Psoas muscle (tissue), 8 donors: ENCODE results near the gene NEBL. TPM values are rescaled to one million over a fixed set of nuclear protein-coding genes. Genes with fewer than 3 reads are reported as not detected.

Experiments used
- ATAC-seq, 4 donors: fragments of 200-7000 bp; cut with Tn5 transposase; one replicate each; pipeline ENCODE4 v1.9.1; 2020; ENCODE audit warnings: moderate library complexity in 3 of 4, mild to moderate bottlenecking in 2 of 4
- DNase-seq, 2 donors: peaks; one replicate each; pipeline ENCODE4 v3.0.0-alpha.2; 2020
- H3K27ac ChIP-seq: fragments of 200-600 bp; one replicate; pipeline ENCODE4 v1.8.0; 2022
- H3K27me3 ChIP-seq, 3 donors: fragments of 200-600 bp in 1 of 3; one replicate each; pipeline versions ENCODE4 v1.6.1 to v1.8.0; 2013 to 2022; ENCODE audit warnings: low read length in 2 of 3, mild to moderate bottlenecking in 2 of 3, moderate library complexity in 1 of 3; ENCODE audit not compliant: insufficient read depth in 3 of 3
- H3K36me3 ChIP-seq, 2 donors: fragments of 200-600 bp in 1 of 2; one replicate each; pipeline versions ENCODE4 v1.6.1 to v1.8.0; 2013 to 2022; ENCODE audit warnings: low read depth in 1 of 2, mild to moderate bottlenecking in 1 of 2, moderate library complexity in 1 of 2; ENCODE audit not compliant: insufficient read depth in 1 of 2
- H3K4me1 ChIP-seq: fragments of 200-600 bp; one replicate; pipeline ENCODE4 v1.8.0; 2022
- H3K4me3 ChIP-seq: fragments of 200-600 bp; one replicate; pipeline ENCODE4 v1.8.0; 2022; ENCODE audit warnings: mild to moderate bottlenecking
- H3K9me3 ChIP-seq: fragments of 200-600 bp; one replicate; pipeline ENCODE4 v1.8.0; 2022
- CTCF ChIP-seq: fragments of 200-600 bp; IDR thresholded peaks from one replicate; pipeline ENCODE4 v1.8.0; 2022; ENCODE audit warnings: antibody characterized with exemption
- WGBS, 3 donors: extraction: QIAGEN DNeasy Blood & Tissue Kit; methylation state at CpG; one replicate each; pipeline versions ENCODE4 v1.1.6 to v1.1.7; 2013; 5-methylcytosine and 5-hydroxymethylcytosine counted together
- intact Hi-C, 2 donors: fragments of 100-400 bp; cut with DNase I; formaldehyde crosslinking; loops; one replicate each; pipeline versions ENCODE4 v1.11.0 to v1.14.2; 2022
- polyA plus RNA-seq, 3 donors: library from polyadenylated mRNA; stranded (reverse); fragments of 200-250 nt; gene quantifications; one replicate each; pipeline ENCODE4 v1.2.3, GENCODE V29; 2013
- total RNA-seq, 4 donors: library from RNA; stranded (reverse); fragmentation: NEBNext Ultra II Directional in 2 of 4; extraction: Animal tissue kit (Norgen Biotek cat#: 25700) in 2 of 4; gene quantifications; one replicate each; pipeline versions ENCODE4 v1.2.1 to v1.2.4, GENCODE V29; 2021 to 2023
- donor health status: healthy with polysubstance abuse.
- donor health status: DM: no; HTN: no; CAD: no; lungs with moderate emphysema.
- donor health status: Bipolar disorder and iron deficiency.
- donor health status: healthy.
- donor health status: DM: yes; HTN: yes; CAD: no.
- donor health status: DM: no; HTN: no; CAD: no.
- donor health status: DM: no; HTN: no; CAD: no.
- donor health status: DM: yes; HTN: yes; CAD: no.

Gene NEBL
- total and polyA plus RNA-seq, 7 donors, result 0.35 to 1.5 (median 0.89) TPM

- DNase-seq, result no peak
- WGBS, 3 donors, result 5 to 12% (median 7%) methylated on average over 2 of the region's 2 CpGs
- TF ChIP-seq CTCF, result peak; percentile 43
Measured at GRCh38 chr10:20858292-20859124, 38.6 kb downstream of the NEBL start.

GRCh38 chr10:20856484-20856883, 40.6 kb downstream of the NEBL start:
- no peak for DNase-seq
- no peak for ATAC-seq
- Histone ChIP-seq H3K4me1 (no peaks in the 10 kb centered on the region), H3K4me3 (no peak overlapping the region), H3K27me3 (no peaks in the 10 kb centered on the region), H3K27ac (no peak overlapping the region), H3K9me3 (no peaks in the 10 kb centered on the region), H3K36me3 (no peaks in the 10 kb centered on the region)
- intact Hi-C loops, result no loop called here
- WGBS, 3 donors, result 44 to 59% (median 48%) methylated on average over 1 of the region's 1 CpG
- TF ChIP-seq CTCF, result no peak

More at GRCh38 chr10:20858292-20859124, 38.6 kb downstream of the NEBL start:
- H3K36me3 ChIP-seq, result no peaks in the 10 kb centered on the region
- intact Hi-C loops, result no loop called here
- H3K9me3 ChIP-seq, result no peaks in the 10 kb centered on the region
- no peaks in the 10 kb centered on the region for H3K27me3 ChIP-seq
- H3K4me3 ChIP-seq, result no peak overlapping the region
- ATAC-seq, result no peak
- no peaks in the 10 kb centered on the region for H3K4me1 ChIP-seq
- no peak overlapping the region for H3K27ac ChIP-seq

- Histone ChIP-seq H3K4me3 (no peak overlapping the region), H3K4me1 (no peaks in the 10 kb centered on the region), H3K27me3 (no peaks in the 10 kb centered on the region), H3K27ac (no peak overlapping the region), H3K36me3 (no peaks in the 10 kb centered on the region), H3K9me3 (no peaks in the 10 kb centered on the region)
- peak; percentile 28 for TF ChIP-seq CTCF
- intact Hi-C loops, result no loop called here
- whole genome bisulfite sequencing, 3 donors, result 16 to 27% (median 22%) methylated on average over 5 of the region's 5 CpGs
- DNase-seq, result no peak
- no peak for ATAC-seq
Measured at GRCh38 chr10:20855398-20856038, 41.6 kb downstream of the NEBL start.

- TF ChIP-seq CTCF, result no peak
- Histone ChIP-seq H3K4me1 (no peaks in the 10 kb centered on the region), H3K27me3 (no peaks in the 10 kb centered on the region), H3K36me3 (no peaks in the 10 kb centered on the region), H3K9me3 (no peaks in the 10 kb centered on the region), H3K4me3 (no peak overlapping the region), H3K27ac (no peak overlapping the region)
- WGBS, 3 donors, result 97 to 100% (median 100%) methylated on average over 2 of the region's 2 CpGs
- intact Hi-C loops, result no loop called here
- ATAC-seq (no peak), DNase-seq (no peak)
Measured at GRCh38 chr10:20853276-20853675, 43.8 kb downstream of the NEBL start.
